HG02885 (cell line): Measurements from ENCODE around the gene LRRIQ4.

ENCODE experiments used
- ATAC-seq: cut with Tn5 transposase; IDR thresholded peaks from one replicate; pipeline ENCODE4 v1.9.1; 2021; ENCODE audit warnings: mild to moderate bottlenecking; ENCODE audit not compliant: unreplicated experiment, poor library complexity

LRRIQ4 gene

GRCh38 chr3:169847896-169848295 lies 35.2 kb downstream of the LRRIQ4 start:
- ATAC-seq, result no peak

GRCh38 chr3:169848741-169849140 lies 36.1 kb downstream of the LRRIQ4 start:
- no peak for ATAC-seq

GRCh38 chr3:169850618-169851017 lies 37.9 kb downstream of the LRRIQ4 start:
- no peak for ATAC-seq

- no peak for ATAC-seq
These were observed 42.8 kb downstream of the LRRIQ4 start for GRCh38 chr3:169855514-169855913.

GRCh38 chr3:169857811-169858210 lies 45.1 kb downstream of the LRRIQ4 start:
- no peak for ATAC-seq

GRCh38 chr3:169861871-169862270 lies 49.2 kb downstream of the LRRIQ4 start:
- ATAC-seq, result no peak

GRCh38 chr3:169863458-169863899 lies 50.8 kb downstream of the LRRIQ4 start:
- peak; percentile 69 for ATAC-seq

- no peak for ATAC-seq
These were observed 51.6 kb downstream of the LRRIQ4 start for GRCh38 chr3:169864270-169864669.

GRCh38 chr3:169865176-169865767 lies 52.6 kb downstream of the LRRIQ4 start:
- peak; percentile 41 for ATAC-seq

GRCh38 chr3:169867584-169868210 lies 55.0 kb downstream of the LRRIQ4 start:
- no peak for ATAC-seq

GRCh38 chr3:169868369-169868768 lies 55.7 kb downstream of the LRRIQ4 start:
- no peak for ATAC-seq

GRCh38 chr3:169869484-169870220 lies 57.0 kb downstream of the LRRIQ4 start, which contains the start of gene LRRC31:
TSS of gene LRRC31 (minus strand) at chr3:169869935. CDS start at chr3:169869807, 128 bp downstream.
- ATAC-seq, result no peak

GRCh38 chr3:169871129-169871886 lies 58.6 kb downstream of the LRRIQ4 start:
- ATAC-seq, result no peak

- ATAC-seq, result no peak
These were observed 66.4 kb downstream of the LRRIQ4 start for GRCh38 chr3:169879013-169879557.

- ATAC-seq, result no peak
These were observed 67.3 kb downstream of the LRRIQ4 start for GRCh38 chr3:169879845-169880575.

GRCh38 chr3:169880576-169881250 lies 68.0 kb downstream of the LRRIQ4 start:
- ATAC-seq, result no peak

- no peak for ATAC-seq
These were observed 74.0 kb downstream of the LRRIQ4 start for GRCh38 chr3:169886671-169887070.
